ENCODE measurements around the gene USP31. TPM values are rescaled to one million over a fixed set of nuclear protein-coding genes. Genes with fewer than 3 reads are reported as not detected.

Gene USP31
- total RNA-seq, 4 donors from 2014 or later = 7.8 to 29.9 (median 11.0) TPM

DNA sequence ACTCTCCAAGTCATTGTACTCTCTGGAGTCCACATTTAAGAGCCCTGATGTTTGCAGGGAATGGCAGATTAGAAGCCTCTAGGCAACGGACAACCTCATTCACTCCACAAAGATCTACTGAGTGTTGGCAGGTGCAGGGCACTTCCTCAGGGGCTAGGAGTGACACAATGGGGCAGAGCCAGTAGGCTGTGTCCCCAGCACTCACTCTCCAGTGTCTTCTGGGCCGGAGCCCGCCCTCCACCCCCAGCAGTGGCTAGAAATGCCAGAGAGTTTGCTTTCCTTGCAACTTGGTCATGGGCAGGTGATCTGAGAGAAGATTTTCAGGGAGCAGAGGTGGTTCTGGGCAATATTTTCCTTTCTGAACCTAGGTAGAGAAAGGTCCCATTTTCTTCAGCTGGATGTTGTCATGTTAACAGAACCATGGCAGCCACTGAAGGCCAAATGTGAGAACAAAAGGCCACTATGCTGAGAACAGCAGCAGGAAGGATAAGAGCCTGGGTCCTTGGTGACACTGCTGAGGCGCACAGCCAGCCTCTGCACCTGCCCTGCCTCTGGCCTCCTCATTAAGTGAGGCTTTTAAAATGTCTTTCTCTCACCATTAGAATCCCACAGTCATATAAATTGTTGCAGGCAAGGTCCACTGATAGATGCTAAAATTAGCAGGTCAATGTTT, 96.2 kb downstream of the USP31 start:
- WGBS, 2 donors = 65 to 90% methylated on average over 1 to 4 of the region's 4 CpGs
- H3K9me3 ChIP-seq = no peaks in the 10 kb centered on the region
- H3K27me3 ChIP-seq = peaks cover 0 to 59% (median 0%) of the 10 kb centered on the region in 4 donors
- DNase-seq = no peak
- no peak overlapping the region for H3K27ac ChIP-seq
- H3K4me1 ChIP-seq = no peaks in the 10 kb centered on the region
- intact Hi-C loops (cut with DNase I) = no loop called here
- no peak overlapping the region for H3K4me3 ChIP-seq
- H3K36me3 ChIP-seq = no peaks in the 10 kb centered on the region
- TF ChIP-seq POLR2A (IDR thresholded peaks at IDR 0.05) = no peak
- TF ChIP-seq, protein P1, sequence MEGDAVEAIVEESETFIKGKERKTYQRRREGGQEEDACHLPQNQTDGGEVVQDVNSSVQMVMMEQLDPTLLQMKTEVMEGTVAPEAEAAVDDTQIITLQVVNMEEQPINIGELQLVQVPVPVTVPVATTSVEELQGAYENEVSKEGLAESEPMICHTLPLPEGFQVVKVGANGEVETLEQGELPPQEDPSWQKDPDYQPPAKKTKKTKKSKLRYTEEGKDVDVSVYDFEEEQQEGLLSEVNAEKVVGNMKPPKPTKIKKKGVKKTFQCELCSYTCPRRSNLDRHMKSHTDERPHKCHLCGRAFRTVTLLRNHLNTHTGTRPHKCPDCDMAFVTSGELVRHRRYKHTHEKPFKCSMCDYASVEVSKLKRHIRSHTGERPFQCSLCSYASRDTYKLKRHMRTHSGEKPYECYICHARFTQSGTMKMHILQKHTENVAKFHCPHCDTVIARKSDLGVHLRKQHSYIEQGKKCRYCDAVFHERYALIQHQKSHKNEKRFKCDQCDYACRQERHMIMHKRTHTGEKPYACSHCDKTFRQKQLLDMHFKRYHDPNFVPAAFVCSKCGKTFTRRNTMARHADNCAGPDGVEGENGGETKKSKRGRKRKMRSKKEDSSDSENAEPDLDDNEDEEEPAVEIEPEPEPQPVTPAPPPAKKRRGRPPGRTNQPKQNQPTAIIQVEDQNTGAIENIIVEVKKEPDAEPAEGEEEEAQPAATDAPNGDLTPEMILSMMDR (IDR thresholded peaks at IDR 0.05) = no peak

DNA sequence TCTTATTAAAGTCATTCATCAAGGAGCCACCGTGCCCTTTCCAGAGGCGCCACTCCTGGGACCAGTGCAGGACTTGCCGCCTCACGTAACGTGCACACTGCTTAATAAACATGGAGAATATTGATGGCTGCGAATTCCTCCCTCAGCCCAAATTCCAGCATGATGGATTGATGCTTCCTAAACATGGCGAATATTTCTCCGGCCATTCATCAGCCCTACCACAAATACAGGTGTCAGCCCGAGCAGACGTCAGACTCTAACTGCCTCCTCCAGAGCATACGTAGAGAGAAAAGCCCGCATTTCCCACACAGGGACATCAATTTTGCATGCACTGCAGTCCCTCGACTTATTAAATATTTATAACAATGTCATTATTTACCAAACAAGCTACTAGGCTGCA, 97.0 kb downstream of the USP31 start:
- intact Hi-C loops (cut with DNase I) = no loop called here
- H3K4me3 ChIP-seq = no peak overlapping the region
- no peak for DNase-seq
- no peaks in the 10 kb centered on the region for H3K9me3 ChIP-seq
- no peaks in the 10 kb centered on the region for H3K4me1 ChIP-seq
- 40 to 54% methylated on average over 13 of the region's 13 CpGs for WGBS, 2 donors
- no peak overlapping the region for H3K27ac ChIP-seq
- TF ChIP-seq POLR2A (IDR thresholded peaks at IDR 0.05) = no peak
- TF ChIP-seq, protein P1 (IDR thresholded peaks at IDR 0.05) = no peak
- H3K27me3 ChIP-seq = peaks cover 0 to 67% (median 0%) of the 10 kb centered on the region in 4 donors
- no peaks in the 10 kb centered on the region for H3K36me3 ChIP-seq

DNA sequence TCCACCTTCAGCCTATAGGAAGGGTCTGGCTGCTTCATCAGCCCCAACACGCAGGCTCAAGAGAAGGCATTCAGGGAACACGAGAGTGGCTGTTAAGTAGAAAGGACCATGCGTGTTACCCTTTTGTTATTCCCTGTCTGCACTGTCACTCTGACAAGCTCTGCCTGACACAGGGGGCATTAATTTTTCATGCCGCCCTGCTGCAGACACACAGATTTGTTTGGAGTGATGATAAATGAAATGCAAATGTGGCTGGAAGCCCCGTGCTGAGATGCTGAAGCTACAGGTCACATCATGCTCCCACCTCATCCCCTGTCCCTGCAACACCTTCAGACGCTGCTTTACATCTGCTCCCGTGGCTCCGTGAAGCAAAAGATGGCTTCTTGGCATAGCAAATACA, 97.7 kb downstream of the USP31 start:
- H3K36me3 ChIP-seq = no peaks in the 10 kb centered on the region
- no peaks in the 10 kb centered on the region for H3K4me1 ChIP-seq
- no peak overlapping the region for H3K27ac ChIP-seq
- H3K4me3 ChIP-seq = no peak overlapping the region
- no peak for TF ChIP-seq POLR2A (IDR thresholded peaks at IDR 0.05)
- TF ChIP-seq, protein P1 (IDR thresholded peaks at IDR 0.05) = no peak
- H3K9me3 ChIP-seq = no peaks in the 10 kb centered on the region
- DNase-seq = no peak
- 51 to 68% methylated on average over 5 to 7 of the region's 8 CpGs for whole genome bisulfite sequencing, 2 donors
- intact Hi-C loops (cut with DNase I) = no loop called here
- H3K27me3 ChIP-seq = peaks cover 0 to 68% (median 0%) of the 10 kb centered on the region in 4 donors

DNA sequence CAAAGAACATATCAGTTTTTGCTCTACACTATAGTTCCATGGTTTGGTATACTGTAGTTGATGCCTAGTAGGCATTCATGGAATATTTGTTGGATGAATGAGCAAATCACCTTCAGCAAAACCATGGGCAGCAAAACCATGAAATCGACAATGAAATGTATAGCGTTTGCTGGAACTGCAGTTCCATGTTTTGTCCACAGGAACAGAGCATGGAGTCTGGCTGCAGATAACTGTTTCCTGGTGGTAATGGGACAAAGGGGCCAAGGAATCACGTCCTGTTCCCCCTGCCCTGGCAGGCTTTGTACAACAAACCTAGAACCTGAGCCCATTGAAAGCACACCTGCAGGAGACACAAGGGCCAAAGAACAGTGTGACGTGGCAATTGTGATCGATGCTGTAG, 101.1 kb downstream of the USP31 start:
- Histone ChIP-seq H3K36me3 (no peaks in the 10 kb centered on the region), H3K4me3 (no peak overlapping the region), H3K9me3 (peaks cover 0 to 11% (median 6%) of the 10 kb centered on the region in 3 donors), H3K27ac (no peak overlapping the region), H3K4me1 (no peaks in the 10 kb centered on the region), H3K27me3 (peaks cover 0 to 66% (median 0%) of the 10 kb centered on the region in 4 donors)
- 70 to 71% methylated on average over 5 of the region's 5 CpGs for WGBS, 2 donors
- no peak for TF ChIP-seq POLR2A (IDR thresholded peaks at IDR 0.05)
- TF ChIP-seq, protein P1 (IDR thresholded peaks at IDR 0.05) = no peak
- intact Hi-C loops (cut with DNase I) = no loop called here
- DNase-seq = no peak

DNA sequence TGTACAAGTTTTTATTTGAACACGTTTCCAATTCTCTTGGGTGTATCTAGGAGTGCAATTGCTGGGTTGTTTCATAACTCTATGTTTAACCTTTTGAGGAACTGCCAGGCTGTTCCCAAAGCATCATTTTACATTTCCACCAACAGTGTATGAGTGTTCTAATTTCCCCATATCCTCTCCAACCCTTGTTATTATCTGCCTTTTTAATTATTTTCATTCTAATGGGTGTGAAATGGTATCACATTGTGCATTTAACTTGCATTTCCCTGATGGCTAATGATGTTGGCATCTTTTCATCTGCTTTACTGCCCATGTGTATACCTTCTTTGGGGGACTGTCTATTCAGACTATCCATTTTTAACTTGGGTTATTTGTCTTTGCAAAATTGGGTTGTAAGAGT, 104.2 kb downstream of the USP31 start:
- TF ChIP-seq POLR2A (IDR thresholded peaks at IDR 0.05) = no peak
- TF ChIP-seq, protein P1 (IDR thresholded peaks at IDR 0.05) = no peak
- Histone ChIP-seq H3K4me3 (no peak overlapping the region), H3K36me3 (no peaks in the 10 kb centered on the region), H3K27ac (no peak overlapping the region), H3K4me1 (no peaks in the 10 kb centered on the region), H3K9me3 (peaks cover 0 to 11% (median 6%) of the 10 kb centered on the region in 3 donors), H3K27me3 (peaks cover 0 to 34% (median 0%) of the 10 kb centered on the region in 4 donors)
- intact Hi-C loops (cut with DNase I) = no loop called here
- DNase-seq = no peak
- WGBS, 2 donors = 48 to 68% methylated on average over 1 of the region's 1 CpG

Data from esophagus squamous epithelium (tissue), 5 donors.